Stomach (tissue), 9 donors: ENCODE measurements around the gene NR1I2. TPM values are rescaled to one million over a fixed set of nuclear protein-coding genes. Genes with fewer than 3 reads are reported as not detected.

ENCODE experiments used
- DNase-seq, 2 donors: peaks; one replicate each; pipeline versions ENCODE4 v3.0.0 to v3.0.0-alpha.2; 2013 to 2019
- H3K27ac ChIP-seq, 5 donors: fragments of 200-600 bp in 4 of 5; sonication (generic) in 4 of 5; one replicate each; pipeline ENCODE4 v1.5.1; 2013 to 2019; ENCODE audit warnings: mild to moderate bottlenecking in 1 of 5, moderate library complexity in 1 of 5
- H3K27me3 ChIP-seq, 3 donors: fragments of 200-600 bp; sonication (generic); one replicate each; pipeline ENCODE4 v1.5.1; 2017 to 2019; ENCODE audit warnings: mixed run types in 1 of 3
- H3K36me3 ChIP-seq, 4 donors: fragments of 200-600 bp; sonication (generic); 1 replicate in 3 of 4; 2 replicates in 1 of 4; pipeline ENCODE4 v1.5.1; 2016 to 2019
- H3K4me1 ChIP-seq, 4 donors: fragments of 200-600 bp; sonication (generic); one replicate each; pipeline ENCODE4 v1.5.1; 2016 to 2019
- H3K4me3 ChIP-seq, 4 donors: fragments of 200-600 bp; sonication (generic) in 3 of 4; one replicate each; pipeline ENCODE4 v1.5.1; 2016 to 2019; ENCODE audit warnings: mild to moderate bottlenecking in 1 of 4
- H3K9me3 ChIP-seq, 4 donors: fragments of 200-600 bp; sonication (generic); one replicate each; pipeline ENCODE4 v1.5.1; 2016 to 2019
- EP300 ChIP-seq: sonication (generic); formaldehyde crosslinking; IDR thresholded peaks from one replicate; pipeline ENCODE4 v1.6.1; 2017; ENCODE audit warnings: antibody characterized with exemption
- POLR2A ChIP-seq, 4 donors: fragments of 450-650 bp; IDR thresholded peaks; one replicate each; pipeline ENCODE4 v1.6.1; 2016; ENCODE audit warnings: antibody characterized with exemption in 4 of 4, control low read depth in 2 of 4, mild to moderate bottlenecking in 1 of 4, moderate library complexity in 1 of 4
- POLR2AphosphoS5 ChIP-seq, 3 donors: sonication (generic); formaldehyde crosslinking; IDR thresholded peaks; one replicate each; pipeline ENCODE4 v1.6.1; 2016; ENCODE audit warnings: antibody characterized with exemption in 3 of 3
- WGBS, 5 donors: extraction: QIAGEN DNeasy Blood & Tissue Kit in 3 of 5; methylation state at CpG; one replicate each; pipeline versions ENCODE4 v1.1.5 to v1.1.7; 2013 to 2018; 5-methylcytosine and 5-hydroxymethylcytosine counted together
- intact Hi-C: fragments of 100-400 bp; cut with DNase I; formaldehyde crosslinking; loops from one replicate; pipeline ENCODE4 v1.15.1; 2023; ENCODE audit warnings: low total_unique reads
- polyA plus RNA-seq, 3 donors: library from polyadenylated mRNA; stranded (reverse); fragments of 200-250 nt; gene quantifications; one replicate each; pipeline ENCODE4 v1.2.3, GENCODE V29; 2013
- total RNA-seq, 5 donors: library from RNA; depleted of rRNA; stranded (reverse); fragments of >200 nt; gene quantifications; one replicate each; pipeline versions ENCODE4 v1.1.0 to v1.2.3, GENCODE V29; 2014 to 2016
- TF ChIP-seq, protein P1 (sequence below), 7 experiments: fragments of 450-650 bp in 4 of 7; fragments of 200-600 bp in 3 of 7; sonication (generic) in 3 of 7; IDR thresholded peaks; one replicate each; pipeline ENCODE4 v1.5.1; 2016 to 2019; ENCODE audit warnings: antibody characterized with exemption in 7 of 7, control low read depth in 2 of 7, mild to moderate bottlenecking in 1 of 7
- donor health status: healthy with polysubstance abuse.
- donor health status: Bipolar disorder and iron deficiency.
- donor health status: healthy.

Gene NR1I2
- total and polyA plus RNA-seq, 8 donors = 0.08 to 37.4 (median 5.4) TPM; not detected in 4

DNA sequence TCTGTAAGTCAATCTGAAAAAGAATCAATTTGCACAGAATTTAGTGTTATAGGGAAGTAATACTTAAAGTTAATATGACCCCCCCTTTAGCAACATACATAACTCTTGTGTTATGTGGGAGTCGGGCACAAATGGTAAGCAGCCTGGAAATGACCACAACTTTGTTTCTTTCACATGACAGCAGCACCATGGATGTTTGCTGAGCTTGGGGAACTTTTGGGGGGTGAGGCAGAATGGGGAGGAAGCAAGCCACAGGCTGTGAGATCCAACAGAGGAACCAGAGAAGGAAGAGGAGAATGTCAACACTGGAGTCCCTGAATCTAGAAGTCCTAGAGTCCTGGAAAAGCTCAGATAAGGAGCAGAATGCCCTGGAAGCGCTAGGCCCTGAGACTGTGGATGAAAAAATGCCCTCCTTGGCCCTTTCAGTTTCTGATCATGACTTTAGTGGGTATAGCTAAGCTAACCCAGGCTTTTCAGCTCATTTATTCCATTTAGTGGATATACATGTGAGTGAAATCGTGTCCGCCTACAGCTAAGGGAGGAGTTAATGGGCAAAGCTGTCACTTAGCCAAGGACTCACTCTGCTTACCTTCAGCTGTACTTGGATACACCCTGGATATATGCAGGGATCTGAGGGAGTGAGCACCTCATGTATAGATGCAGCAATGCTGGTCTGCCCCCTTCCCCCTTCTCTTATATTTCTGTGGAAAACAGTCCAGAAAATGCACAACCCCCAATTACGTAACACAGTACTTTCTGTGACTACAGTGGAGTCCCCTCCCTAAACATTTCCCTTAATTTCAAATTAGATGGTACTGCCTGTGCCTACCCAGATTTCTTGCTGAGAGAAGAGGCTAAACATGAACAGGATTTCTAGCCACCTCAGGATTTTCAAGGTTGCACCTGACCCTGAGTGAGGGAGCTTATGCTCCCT is 40.0 kb upstream of the NR1I2 start:
- intact Hi-C loops = no loop called here
- TF ChIP-seq EP300 (no peak), POLR2AphosphoS5 (IDR thresholded peaks at IDR 0.05) (no peak)
- peaks cover 0 to 68% (median 29%) of the 10 kb centered on the region in 4 donors for H3K36me3 ChIP-seq

DNA sequence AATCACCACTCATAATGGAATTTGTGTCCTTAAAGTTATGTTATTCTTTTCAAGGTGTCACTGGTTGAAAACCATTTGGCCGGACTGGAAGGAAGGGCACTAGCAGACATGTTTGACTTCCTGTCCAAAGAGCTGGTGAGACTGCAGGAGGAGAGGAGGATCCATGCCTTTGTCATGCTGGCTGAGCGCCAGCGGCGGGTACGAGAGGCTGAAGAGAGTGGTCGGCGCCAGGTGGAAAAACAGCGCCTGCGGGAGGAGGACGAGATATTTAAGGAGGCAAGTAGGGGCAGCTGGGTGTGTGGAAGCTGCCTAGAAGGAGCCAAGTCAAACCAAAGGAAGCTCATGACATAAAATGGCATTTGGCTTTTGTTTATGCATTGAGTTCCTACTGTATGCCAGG is 38.0 kb upstream of the NR1I2 start:
- H3K27me3 ChIP-seq = no peaks in the 10 kb centered on the region
- H3K27ac ChIP-seq = no peak overlapping the region
- H3K4me3 ChIP-seq = no peak overlapping the region
- intact Hi-C loops = no loop called here
- WGBS, 5 donors = 94 to 96% (median 95%) methylated on average over 10 of the region's 10 CpGs
- no peaks in the 10 kb centered on the region for H3K4me1 ChIP-seq
- TF ChIP-seq POLR2A (IDR thresholded peaks at IDR 0.05) (no peak), POLR2AphosphoS5 (IDR thresholded peaks at IDR 0.05) (no peak), EP300 (no peak)
- TF ChIP-seq, protein P1, sequence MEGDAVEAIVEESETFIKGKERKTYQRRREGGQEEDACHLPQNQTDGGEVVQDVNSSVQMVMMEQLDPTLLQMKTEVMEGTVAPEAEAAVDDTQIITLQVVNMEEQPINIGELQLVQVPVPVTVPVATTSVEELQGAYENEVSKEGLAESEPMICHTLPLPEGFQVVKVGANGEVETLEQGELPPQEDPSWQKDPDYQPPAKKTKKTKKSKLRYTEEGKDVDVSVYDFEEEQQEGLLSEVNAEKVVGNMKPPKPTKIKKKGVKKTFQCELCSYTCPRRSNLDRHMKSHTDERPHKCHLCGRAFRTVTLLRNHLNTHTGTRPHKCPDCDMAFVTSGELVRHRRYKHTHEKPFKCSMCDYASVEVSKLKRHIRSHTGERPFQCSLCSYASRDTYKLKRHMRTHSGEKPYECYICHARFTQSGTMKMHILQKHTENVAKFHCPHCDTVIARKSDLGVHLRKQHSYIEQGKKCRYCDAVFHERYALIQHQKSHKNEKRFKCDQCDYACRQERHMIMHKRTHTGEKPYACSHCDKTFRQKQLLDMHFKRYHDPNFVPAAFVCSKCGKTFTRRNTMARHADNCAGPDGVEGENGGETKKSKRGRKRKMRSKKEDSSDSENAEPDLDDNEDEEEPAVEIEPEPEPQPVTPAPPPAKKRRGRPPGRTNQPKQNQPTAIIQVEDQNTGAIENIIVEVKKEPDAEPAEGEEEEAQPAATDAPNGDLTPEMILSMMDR (IDR thresholded peaks at IDR 0.05) = no peak
- H3K36me3 ChIP-seq = peaks cover 0 to 75% (median 31%) of the 10 kb centered on the region in 4 donors
- H3K9me3 ChIP-seq = no peaks in the 10 kb centered on the region
- DNase-seq = no peak

More for the DNA sequence above, 40.0 kb upstream of the NR1I2 start:
- no peaks in the 10 kb centered on the region for H3K4me1 ChIP-seq
- no peaks in the 10 kb centered on the region for H3K27me3 ChIP-seq
- no peak overlapping the region for H3K27ac ChIP-seq
- H3K9me3 ChIP-seq = no peaks in the 10 kb centered on the region
- 74 to 90% (median 83%) methylated on average over 5 of the region's 5 CpGs for WGBS, 5 donors
- DNase-seq = no peak
- H3K4me3 ChIP-seq = no peak overlapping the region

DNA sequence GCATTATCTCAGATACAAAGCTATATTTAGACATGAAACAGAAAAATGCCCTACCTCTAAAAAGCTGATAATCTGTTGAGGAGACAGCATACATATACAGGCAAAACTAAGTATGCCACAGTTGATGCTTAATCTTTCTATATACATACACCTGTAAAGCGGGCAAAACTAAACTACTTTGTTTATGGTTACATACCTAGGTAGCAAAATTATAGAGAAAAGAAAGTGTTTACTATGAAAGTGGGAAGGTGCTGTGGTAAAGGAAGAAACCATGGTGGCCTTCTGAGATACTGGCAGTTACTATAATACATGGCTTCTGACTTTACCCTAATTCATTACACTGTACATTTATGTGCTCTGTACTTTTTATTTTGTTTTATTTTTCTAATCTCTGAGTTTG is 36.0 kb upstream of the NR1I2 start:
- Histone ChIP-seq H3K9me3 (no peaks in the 10 kb centered on the region), H3K27me3 (no peaks in the 10 kb centered on the region), H3K4me3 (no peak overlapping the region), H3K36me3 (peaks cover 0 to 75% (median 36%) of the 10 kb centered on the region in 4 donors), H3K4me1 (no peaks in the 10 kb centered on the region), H3K27ac (no peak overlapping the region)
- TF ChIP-seq, protein P1 (IDR thresholded peaks at IDR 0.05) = no peak
- TF ChIP-seq EP300 = no peak
- no peak for DNase-seq
- 71 to 100% (median 81%) methylated on average over 1 of the region's 1 CpG for WGBS, 5 donors
- intact Hi-C loops = no loop called here

DNA sequence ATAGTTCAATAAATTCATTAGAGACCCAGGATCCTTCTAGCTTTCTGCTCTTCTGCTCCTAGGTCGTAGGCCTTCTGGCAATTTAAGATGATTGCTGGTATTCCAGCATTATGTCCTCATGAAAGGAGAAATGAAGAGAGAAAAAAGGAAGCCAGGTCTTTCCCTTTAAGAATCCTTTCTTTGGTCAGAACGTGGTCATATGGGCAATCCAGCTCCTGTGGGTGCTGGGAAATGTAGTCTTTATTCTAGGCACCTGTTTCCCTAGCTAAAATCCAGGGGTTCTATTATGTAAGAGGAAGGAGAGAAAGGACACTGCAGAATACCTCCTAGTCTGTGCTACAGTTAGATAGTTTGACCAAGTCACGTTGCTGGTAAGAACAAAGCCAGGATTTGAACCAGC is 35.5 kb upstream of the NR1I2 start:
- TF ChIP-seq POLR2A (IDR thresholded peaks at IDR 0.05) = no peak
- no peak for TF ChIP-seq POLR2AphosphoS5 (IDR thresholded peaks at IDR 0.05)
- TF ChIP-seq, protein P1 (IDR thresholded peaks at IDR 0.05) = no peak
- no peak for DNase-seq
- no peak overlapping the region for H3K27ac ChIP-seq
- 69 to 79% (median 76%) methylated on average over 3 of the region's 3 CpGs for WGBS, 5 donors
- no peak overlapping the region for H3K4me3 ChIP-seq
- intact Hi-C loops = no loop called here
- no peaks in the 10 kb centered on the region for H3K9me3 ChIP-seq
- no peaks in the 10 kb centered on the region for H3K4me1 ChIP-seq
- peaks cover 0 to 79% (median 41%) of the 10 kb centered on the region in 4 donors for H3K36me3 ChIP-seq
- no peaks in the 10 kb centered on the region for H3K27me3 ChIP-seq

DNA sequence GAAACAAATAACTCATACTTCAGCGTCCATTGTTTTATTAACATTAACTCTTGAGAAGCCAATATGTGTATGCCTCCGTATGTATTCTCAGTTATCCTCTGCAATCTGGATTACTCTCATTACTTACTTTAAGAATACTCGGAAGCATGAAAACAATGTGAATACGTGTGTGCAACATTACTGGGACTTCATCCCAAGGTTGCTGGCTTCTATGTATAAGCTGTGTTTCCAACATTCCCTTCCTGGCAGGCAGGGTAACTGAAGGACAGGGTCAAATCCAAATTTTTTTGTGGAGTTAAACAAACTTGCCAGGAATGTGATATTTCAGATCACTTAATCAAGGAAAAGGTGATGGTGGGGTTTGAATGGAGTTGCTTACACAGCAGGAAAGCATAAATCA is 34.5 kb upstream of the NR1I2 start:
- TF ChIP-seq POLR2AphosphoS5 (IDR thresholded peaks at IDR 0.05) (no peak), EP300 (no peak), POLR2A (IDR thresholded peaks at IDR 0.05) (no peak)
- TF ChIP-seq, protein P1 (IDR thresholded peaks at IDR 0.05) = no peak
- Histone ChIP-seq H3K4me1 (no peaks in the 10 kb centered on the region), H3K27me3 (no peaks in the 10 kb centered on the region), H3K4me3 (no peak overlapping the region), H3K36me3 (peaks cover 0 to 83% (median 51%) of the 10 kb centered on the region in 4 donors), H3K9me3 (no peaks in the 10 kb centered on the region), H3K27ac (no peak overlapping the region)
- WGBS, 5 donors = 74 to 86% (median 84%) methylated on average over 4 of the region's 4 CpGs
- no peak for DNase-seq
- intact Hi-C loops = no loop called here
